GM12878 (cell line): ENCODE data around the gene EHD4. TPM values are rescaled to one million over a fixed set of nuclear protein-coding genes. Genes with fewer than 3 reads are reported as not detected.

Experiments
- ASH2L ChIP-seq: fragments of 300-600, 200-600 bp; sonication (generic); IDR thresholded peaks from 2 replicates; pipeline ENCODE4 v1.6.1; 2017; ENCODE audit warnings: low read depth, mild to moderate bottlenecking, borderline replicate concordance
- EZH2 ChIP-seq: IDR thresholded peaks from 2 replicates; pipeline ENCODE4 v1.6.1; 2012; ENCODE audit warnings: low read depth, mild to moderate bottlenecking, control low read depth, inconsistent platforms, low read length, borderline replicate concordance; ENCODE audit not compliant: control insufficient read depth
- HDGF ChIP-seq: fragments of 450-650 bp; IDR thresholded peaks from 2 replicates; pipeline ENCODE4 v1.6.1; 2016; ENCODE audit warnings: antibody characterized with exemption
- JUNB ChIP-seq: IDR thresholded peaks from 2 replicates; pipeline ENCODE4 v1.6.1; 2016; ENCODE audit warnings: antibody characterized with exemption, mild to moderate bottlenecking
- KLF5 ChIP-seq: fragments of 450-650 bp; IDR thresholded peaks from 2 replicates; pipeline ENCODE4 v1.6.1; 2014; ENCODE audit warnings: mild to moderate bottlenecking; ENCODE audit not compliant: partially characterized antibody
- NR2F1 ChIP-seq: fragments of 450-650 bp; conservative IDR thresholded peaks from 2 replicates; pipeline ENCODE4 v1.6.1; 2017; ENCODE audit warnings: mild to moderate bottlenecking
- POU2F2 ChIP-seq: IDR thresholded peaks from 3 replicates; pipeline ENCODE4 v1.6.1; 2011; ENCODE audit warnings: low read depth, mild to moderate bottlenecking, low read length, borderline replicate concordance
- RB1 ChIP-seq: fragments of 450-650 bp; formaldehyde crosslinking; IDR thresholded peaks from 2 replicates; pipeline ENCODE4 v1.6.1; 2017; ENCODE audit warnings: mild to moderate bottlenecking, borderline replicate concordance
- SIN3A ChIP-seq: IDR thresholded peaks from 2 replicates; pipeline ENCODE4 v1.6.1; 2012; ENCODE audit warnings: low read depth, low read length, improper control_type of control experiment
- SMARCA5 ChIP-seq: fragments of 450-650 bp; IDR thresholded peaks from 2 replicates; pipeline ENCODE4 v1.6.1; 2017; ENCODE audit warnings: mild to moderate bottlenecking
- SRF ChIP-seq, 2 experiments: IDR thresholded peaks; 2 replicates each; pipeline ENCODE4 v1.6.1; 2011; ENCODE audit warnings: low read depth in 2 of 2, low read length in 2 of 2, mild to moderate bottlenecking in 1 of 2, moderate library complexity in 1 of 2
- SUPT20H ChIP-seq: IDR thresholded peaks from 2 replicates; pipeline ENCODE4 v1.6.1; 2011; ENCODE audit warnings: low read depth, mild to moderate bottlenecking, low read length, moderate library complexity, borderline replicate concordance; ENCODE audit not compliant: control insufficient read depth
- ZBED1 ChIP-seq: IDR thresholded peaks from 2 replicates; pipeline ENCODE4 v1.6.1; 2016; ENCODE audit warnings: borderline replicate concordance
- ZNF207 ChIP-seq: fragments of 450-650 bp; IDR thresholded peaks from 2 replicates; pipeline ENCODE4 v1.6.1; 2014; ENCODE audit warnings: antibody characterized with exemption, mild to moderate bottlenecking, borderline replicate concordance
- ZNF217 ChIP-seq: fragments of 450-650 bp; IDR thresholded peaks from 2 replicates; pipeline ENCODE4 v1.6.1; 2017; ENCODE audit warnings: antibody characterized with exemption, mild to moderate bottlenecking
- polyA plus RNA-seq, 11 experiments: library from polyadenylated mRNA; depleted of rRNA in 4 of 11; unstranded in 6 of 11; stranded (reverse) in 5 of 11; fragments of >200 nt; fragmentation: Nextera tagmentation in 4 of 11; fragmentation: Illumina TruSeq in 1 of 11; extraction: Ambion mirVana in 4 of 11; extraction: Trizol in 1 of 11; gene quantifications; 1 replicate in 1 of 11; 2 replicates in 10 of 11; pipeline versions ENCODE4 v1.2.1 to v1.2.3, GENCODE V29; 2011 to 2016; ENCODE audit warnings: inconsistent platforms in 2 of 11, missing spikeins in 2 of 11, low read depth in 1 of 11
- total RNA-seq, 4 experiments: library from RNA; depleted of rRNA in 3 of 4; stranded (reverse); fragments of >200 nt in 3 of 4; fragmentation: Illumina TruSeq in 1 of 4; extraction: Trizol in 1 of 4; gene quantifications; 2 replicates each; pipeline versions ENCODE4 v1.2.1 to v1.2.3, GENCODE V29; 2013 to 2021
- TF ChIP-seq, protein P1 (sequence below): fragments of 450-650 bp; formaldehyde crosslinking; IDR thresholded peaks from 2 replicates; pipeline ENCODE4 v1.4.0; 2020; ENCODE audit warnings: mild to moderate bottlenecking, moderate library complexity
- TF ChIP-seq, protein P2 (sequence below): IDR thresholded peaks from 2 replicates; pipeline ENCODE4 v1.6.1; 2011; ENCODE audit warnings: mild to moderate bottlenecking, low read depth, low read length, moderate library complexity; ENCODE audit not compliant: insufficient replicate concordance
- TF ChIP-seq, protein P3 (sequence below): IDR thresholded peaks from 2 replicates; pipeline ENCODE4 v1.6.1; 2012; ENCODE audit warnings: low read depth, low read length, improper control_type of control experiment
- TF ChIP-seq, protein P4 (sequence below): fragments of 450-650 bp; conservative IDR thresholded peaks from 2 replicates; pipeline ENCODE4 v1.6.1; 2017; ENCODE audit warnings: mild to moderate bottlenecking, moderate library complexity

The EHD4 gene
- total and polyA plus RNA-seq, 10 of the 15 experiments (the other 5 are each of a cell fraction or from before 2014, with no cell fraction given), result 4.2 to 62.9 (median 44.7) TPM

DNA sequence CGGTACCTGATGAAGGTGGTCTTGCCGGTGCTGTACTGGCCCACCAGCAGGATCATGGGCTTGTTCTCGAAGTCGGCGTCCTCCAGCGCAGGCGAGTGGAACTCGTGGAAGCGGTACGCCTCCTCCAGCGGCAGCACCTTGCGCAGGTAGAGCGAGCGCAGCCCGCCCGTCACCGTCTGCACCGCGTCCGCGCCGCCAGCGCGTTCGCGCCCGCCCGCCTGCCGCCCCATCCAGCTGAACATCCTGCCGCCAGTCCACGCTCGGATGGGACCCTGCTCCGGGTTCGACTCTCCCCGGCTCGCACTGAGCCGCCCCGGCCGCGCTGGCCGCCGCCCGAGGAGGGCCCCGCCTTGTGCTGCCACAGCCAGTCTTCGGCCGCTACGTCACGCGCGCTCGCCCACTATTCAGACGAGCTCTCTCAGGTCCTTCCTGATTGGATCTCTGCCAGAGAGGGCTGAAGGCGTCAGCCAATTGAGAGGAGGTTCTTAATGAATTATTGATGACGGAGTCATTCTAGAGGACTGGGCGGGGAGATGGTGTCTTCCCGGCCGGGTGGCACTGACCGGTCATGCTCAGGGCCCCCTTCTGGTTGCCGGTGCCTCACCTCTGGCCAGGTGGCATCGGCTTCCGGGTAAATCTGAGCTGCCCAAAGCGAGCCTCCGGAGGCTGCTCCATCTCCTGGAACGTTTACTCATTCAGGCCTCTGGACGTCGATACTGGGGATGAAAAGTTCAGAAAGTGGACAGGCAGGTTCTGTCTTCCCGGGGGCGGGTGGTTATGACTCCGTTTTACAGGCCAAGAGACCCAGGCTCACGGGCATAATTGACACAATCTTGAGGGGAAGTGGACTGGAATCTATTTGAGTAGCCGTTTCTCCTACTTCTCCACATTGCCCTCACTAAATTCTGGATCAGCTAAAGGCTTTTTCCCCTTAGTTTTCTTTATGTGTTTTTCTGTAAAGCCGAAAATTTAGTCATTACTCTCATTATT lies at the start of gene EHD4 (continued):
- TF ChIP-seq, protein P1, sequence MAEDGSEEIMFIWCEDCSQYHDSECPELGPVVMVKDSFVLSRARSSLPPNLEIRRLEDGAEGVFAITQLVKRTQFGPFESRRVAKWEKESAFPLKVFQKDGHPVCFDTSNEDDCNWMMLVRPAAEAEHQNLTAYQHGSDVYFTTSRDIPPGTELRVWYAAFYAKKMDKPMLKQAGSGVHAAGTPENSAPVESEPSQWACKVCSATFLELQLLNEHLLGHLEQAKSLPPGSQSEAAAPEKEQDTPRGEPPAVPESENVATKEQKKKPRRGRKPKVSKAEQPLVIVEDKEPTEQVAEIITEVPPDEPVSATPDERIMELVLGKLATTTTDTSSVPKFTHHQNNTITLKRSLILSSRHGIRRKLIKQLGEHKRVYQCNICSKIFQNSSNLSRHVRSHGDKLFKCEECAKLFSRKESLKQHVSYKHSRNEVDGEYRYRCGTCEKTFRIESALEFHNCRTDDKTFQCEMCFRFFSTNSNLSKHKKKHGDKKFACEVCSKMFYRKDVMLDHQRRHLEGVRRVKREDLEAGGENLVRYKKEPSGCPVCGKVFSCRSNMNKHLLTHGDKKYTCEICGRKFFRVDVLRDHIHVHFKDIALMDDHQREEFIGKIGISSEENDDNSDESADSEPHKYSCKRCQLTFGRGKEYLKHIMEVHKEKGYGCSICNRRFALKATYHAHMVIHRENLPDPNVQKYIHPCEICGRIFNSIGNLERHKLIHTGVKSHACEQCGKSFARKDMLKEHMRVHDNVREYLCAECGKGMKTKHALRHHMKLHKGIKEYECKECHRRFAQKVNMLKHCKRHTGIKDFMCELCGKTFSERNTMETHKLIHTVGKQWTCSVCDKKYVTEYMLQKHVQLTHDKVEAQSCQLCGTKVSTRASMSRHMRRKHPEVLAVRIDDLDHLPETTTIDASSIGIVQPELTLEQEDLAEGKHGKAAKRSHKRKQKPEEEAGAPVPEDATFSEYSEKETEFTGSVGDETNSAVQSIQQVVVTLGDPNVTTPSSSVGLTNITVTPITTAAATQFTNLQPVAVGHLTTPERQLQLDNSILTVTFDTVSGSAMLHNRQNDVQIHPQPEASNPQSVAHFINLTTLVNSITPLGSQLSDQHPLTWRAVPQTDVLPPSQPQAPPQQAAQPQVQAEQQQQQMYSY, result no peak
- TF ChIP-seq SMARCA5, result peak; percentile 85; the same call in 1 of the 2 replicates
- TF ChIP-seq RB1, result peak; percentile 16; the same call in 1 of the 2 replicates
- TF ChIP-seq ZNF217, result no peak; the same call in 1 of the 2 replicates
- TF ChIP-seq, protein P2, sequence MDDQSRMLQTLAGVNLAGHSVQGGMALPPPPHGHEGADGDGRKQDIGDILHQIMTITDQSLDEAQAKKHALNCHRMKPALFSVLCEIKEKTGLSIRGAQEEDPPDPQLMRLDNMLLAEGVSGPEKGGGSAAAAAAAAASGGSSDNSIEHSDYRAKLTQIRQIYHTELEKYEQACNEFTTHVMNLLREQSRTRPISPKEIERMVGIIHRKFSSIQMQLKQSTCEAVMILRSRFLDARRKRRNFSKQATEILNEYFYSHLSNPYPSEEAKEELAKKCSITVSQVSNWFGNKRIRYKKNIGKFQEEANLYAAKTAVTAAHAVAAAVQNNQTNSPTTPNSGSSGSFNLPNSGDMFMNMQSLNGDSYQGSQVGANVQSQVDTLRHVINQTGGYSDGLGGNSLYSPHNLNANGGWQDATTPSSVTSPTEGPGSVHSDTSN, result no peak
- TF ChIP-seq JUNB, result no peak
- TF ChIP-seq SIN3A, result peak; percentile 25; the same call in 1 of the 2 replicates
- TF ChIP-seq KLF5, result peak; percentile 67
- TF ChIP-seq, protein P3, sequence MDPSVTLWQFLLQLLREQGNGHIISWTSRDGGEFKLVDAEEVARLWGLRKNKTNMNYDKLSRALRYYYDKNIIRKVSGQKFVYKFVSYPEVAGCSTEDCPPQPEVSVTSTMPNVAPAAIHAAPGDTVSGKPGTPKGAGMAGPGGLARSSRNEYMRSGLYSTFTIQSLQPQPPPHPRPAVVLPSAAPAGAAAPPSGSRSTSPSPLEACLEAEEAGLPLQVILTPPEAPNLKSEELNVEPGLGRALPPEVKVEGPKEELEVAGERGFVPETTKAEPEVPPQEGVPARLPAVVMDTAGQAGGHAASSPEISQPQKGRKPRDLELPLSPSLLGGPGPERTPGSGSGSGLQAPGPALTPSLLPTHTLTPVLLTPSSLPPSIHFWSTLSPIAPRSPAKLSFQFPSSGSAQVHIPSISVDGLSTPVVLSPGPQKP, result no peak
- TF ChIP-seq ZNF207, result 0 out of 2 replicates have a peak, but pooled peaks have one; percentile 32
- TF ChIP-seq, protein P4, sequence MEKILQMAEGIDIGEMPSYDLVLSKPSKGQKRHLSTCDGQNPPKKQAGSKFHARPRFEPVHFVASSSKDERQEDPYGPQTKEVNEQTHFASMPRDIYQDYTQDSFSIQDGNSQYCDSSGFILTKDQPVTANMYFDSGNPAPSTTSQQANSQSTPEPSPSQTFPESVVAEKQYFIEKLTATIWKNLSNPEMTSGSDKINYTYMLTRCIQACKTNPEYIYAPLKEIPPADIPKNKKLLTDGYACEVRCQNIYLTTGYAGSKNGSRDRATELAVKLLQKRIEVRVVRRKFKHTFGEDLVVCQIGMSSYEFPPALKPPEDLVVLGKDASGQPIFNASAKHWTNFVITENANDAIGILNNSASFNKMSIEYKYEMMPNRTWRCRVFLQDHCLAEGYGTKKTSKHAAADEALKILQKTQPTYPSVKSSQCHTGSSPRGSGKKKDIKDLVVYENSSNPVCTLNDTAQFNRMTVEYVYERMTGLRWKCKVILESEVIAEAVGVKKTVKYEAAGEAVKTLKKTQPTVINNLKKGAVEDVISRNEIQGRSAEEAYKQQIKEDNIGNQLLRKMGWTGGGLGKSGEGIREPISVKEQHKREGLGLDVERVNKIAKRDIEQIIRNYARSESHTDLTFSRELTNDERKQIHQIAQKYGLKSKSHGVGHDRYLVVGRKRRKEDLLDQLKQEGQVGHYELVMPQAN, result peak; percentile 83
- no peak for TF ChIP-seq HDGF
- TF ChIP-seq NR2F1, result peak; percentile 39; the same call in 1 of the 2 replicates
- TF ChIP-seq SRF (IDR thresholded peaks at IDR 0.05; ENCODE audit: low read depth in 2 of 2, low read length in 2 of 2), result no peak
- no peak for TF ChIP-seq EZH2
- peak; percentile 79; the same call in 2 of the 3 replicates for TF ChIP-seq POU2F2
- TF ChIP-seq ZBED1, result no peak
- TF ChIP-seq SUPT20H, result no peak
- TF ChIP-seq ASH2L, result 0 out of 2 replicates have a peak, but pooled peaks have one; percentile 54
